Measurements from ENCODE around the gene ARSG. TPM values are rescaled to one million over a fixed set of nuclear protein-coding genes. Genes with fewer than 3 reads are reported as not detected.

Gene ARSG
- total and polyA plus RNA-seq, 2 of the 13 experiments (the other 11 are each of a cell fraction or from before 2014, with no cell fraction given), result 3.7 to 15.2 TPM

DNA sequence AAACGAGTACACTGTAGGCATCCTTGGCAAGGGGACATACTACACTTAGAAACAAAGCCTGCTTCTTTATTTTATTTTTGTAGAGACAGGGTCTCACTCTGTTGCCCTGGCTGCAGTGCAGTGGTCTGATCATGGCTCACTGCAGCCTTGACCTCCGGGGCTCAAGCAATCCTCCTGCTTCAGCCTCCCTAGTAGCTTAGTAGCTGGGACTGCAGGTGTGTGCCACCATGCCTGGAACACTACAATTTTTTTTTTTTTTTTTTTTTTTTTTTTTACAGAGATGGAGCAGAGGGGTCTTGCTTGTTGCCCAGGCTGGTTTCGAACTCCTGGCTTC, 87.8 kb downstream of the ARSG start:
- POLR2A ChIA-PET, result interaction anchor here (0.6 to 3.1 kb wide), 6 partner anchors 12 to 947 kb away, joined by 3 to 14 read pairs (median 5); partner anchors contain the start of gene AMZ2
- CTCF ChIA-PET (ENCODE audit: low intra/inter-chr PET ratio, low total read pairs), result no interaction called here
- Histone ChIP-seq H3K4me2 (ENCODE audit: low read depth, low read length) (peak overlapping the region; percentile 89), H3K9ac (ENCODE audit: insufficient read depth, low read depth, low read length) (peak overlapping the region; percentile 93), H3K27ac (ENCODE audit: extremely low read length, insufficient read depth, low read length) (peak overlapping the region; percentile 97), H3K4me1 (ENCODE audit: insufficient read depth, low read length) (peaks cover 82% of the 10 kb centered on the region), H4K20me1 (ENCODE audit: insufficient read depth, low read length) (no peaks in the 10 kb centered on the region), H3K4me3 (replicated peaks in 1 of 3; ENCODE audit: insufficient read depth in 1 of 3, low read depth in 2 of 3, low read length in 3 of 3) (peak overlapping the region in 1 of 3 experiments; percentile 72; a peak in 2 of 6 replicates), H3K27me3 (ENCODE audit: control insufficient read depth in 1 of 2, insufficient read depth in 2 of 2, low read length in 2 of 2) (no peaks in the 10 kb centered on the region), H3K9me3 (ENCODE audit: low read length) (no peaks in the 10 kb centered on the region), H2AFZ (ENCODE audit: low read length) (no peak overlapping the region), H3K79me2 (ENCODE audit: insufficient read depth, low read length) (peaks cover 8% of the 10 kb centered on the region), H3K36me3 (replicated peaks in 1 of 2; ENCODE audit: control insufficient read depth in 1 of 2, insufficient read depth in 2 of 2, low read length in 2 of 2) (no peaks in the 10 kb centered on the region)
- intact Hi-C loops (cut with micrococcal nuclease; ENCODE audit: unreplicated experiment), result loop anchor here (2.0 kb wide), 3 partner anchors 66 to 86 kb away; partner anchors contain the start of gene WIPI1
- ATAC-seq, result no peak
- TSS peak; percentile 53 for BruUV-seq (replicated peaks)
- DNase-seq (ENCODE audit: low spot score), result no peak
- 45% methylated on average over 3 of the region's 3 CpGs for WGBS (ENCODE audit: low lambda C conversion rate)
- in situ Hi-C loops (cut with HindIII; ENCODE audit: extremely low pct_ligation_motif_present, low pct_unique_long_range_greater_than_20kb), result loop anchor here (5.0 kb wide), 1 partner anchor 87 kb away; the partner anchor contains the start of genes ARSG and SLC16A6
- no peak for FAIRE-seq
- TF ChIP-seq RXRA (CRISPR knock-in tag; IDR thresholded peaks at IDR 0.05), result 0 out of 2 replicates have a peak, but pooled peaks have one; percentile 4
- TF ChIP-seq ADNP (CRISPR knock-in tag; IDR thresholded peaks at IDR 0.05), result peak; percentile 94
- TF ChIP-seq CBFB (CRISPR knock-in tag; IDR thresholded peaks at IDR 0.05), result no peak
- TF ChIP-seq SNAPC2 (CRISPR knock-in tag; IDR thresholded peaks at IDR 0.05), result peak; percentile 4; the same call in 1 of the 2 replicates
- no peak for TF ChIP-seq CBX1 (IDR thresholded peaks at IDR 0.05; ENCODE audit: low read depth)
- no peak for TF ChIP-seq SRY (CRISPR knock-in tag; IDR thresholded peaks at IDR 0.05)
- TF ChIP-seq KDM2A (CRISPR knock-in tag; IDR thresholded peaks at IDR 0.05; ENCODE audit: borderline replicate concordance, low read depth), result no peak
- no peak for TF ChIP-seq SP2 (CRISPR knock-in tag; IDR thresholded peaks at IDR 0.05)
- TF ChIP-seq PREB (CRISPR knock-in tag; IDR thresholded peaks at IDR 0.05), result peak; percentile 38; the same call in 1 of the 2 replicates
- no peak for TF ChIP-seq SALL2 (CRISPR knock-in tag; IDR thresholded peaks at IDR 0.05)
- TF ChIP-seq ZMYM3 (CRISPR knock-in tag; IDR thresholded peaks at IDR 0.05), result peak; percentile 81
- TF ChIP-seq FLYWCH1 (CRISPR knock-in tag; IDR thresholded peaks at IDR 0.05), result no peak
- no peak for TF ChIP-seq CAMTA2 (CRISPR knock-in tag; IDR thresholded peaks at IDR 0.05; ENCODE audit: borderline replicate concordance)
- no peak for TF ChIP-seq EED (CRISPR knock-in tag; IDR thresholded peaks at IDR 0.05)
- no peak for TF ChIP-seq FIP1L1 (IDR thresholded peaks at IDR 0.05; ENCODE audit: borderline replicate concordance, insufficient read depth, low read depth, low read length)
- peak; percentile 11 for TF ChIP-seq ZNF781 (CRISPR knock-in tag; IDR thresholded peaks at IDR 0.05; ENCODE audit: borderline replicate concordance, not compliant biosample characterization)
- TF ChIP-seq ZNF770 (CRISPR knock-in tag; IDR thresholded peaks at IDR 0.05), result peak; percentile 97
- no peak for TF ChIP-seq DPF2 (CRISPR knock-in tag; IDR thresholded peaks at IDR 0.05; ENCODE audit: borderline replicate concordance, low read depth)
- TF ChIP-seq, protein P1, sequence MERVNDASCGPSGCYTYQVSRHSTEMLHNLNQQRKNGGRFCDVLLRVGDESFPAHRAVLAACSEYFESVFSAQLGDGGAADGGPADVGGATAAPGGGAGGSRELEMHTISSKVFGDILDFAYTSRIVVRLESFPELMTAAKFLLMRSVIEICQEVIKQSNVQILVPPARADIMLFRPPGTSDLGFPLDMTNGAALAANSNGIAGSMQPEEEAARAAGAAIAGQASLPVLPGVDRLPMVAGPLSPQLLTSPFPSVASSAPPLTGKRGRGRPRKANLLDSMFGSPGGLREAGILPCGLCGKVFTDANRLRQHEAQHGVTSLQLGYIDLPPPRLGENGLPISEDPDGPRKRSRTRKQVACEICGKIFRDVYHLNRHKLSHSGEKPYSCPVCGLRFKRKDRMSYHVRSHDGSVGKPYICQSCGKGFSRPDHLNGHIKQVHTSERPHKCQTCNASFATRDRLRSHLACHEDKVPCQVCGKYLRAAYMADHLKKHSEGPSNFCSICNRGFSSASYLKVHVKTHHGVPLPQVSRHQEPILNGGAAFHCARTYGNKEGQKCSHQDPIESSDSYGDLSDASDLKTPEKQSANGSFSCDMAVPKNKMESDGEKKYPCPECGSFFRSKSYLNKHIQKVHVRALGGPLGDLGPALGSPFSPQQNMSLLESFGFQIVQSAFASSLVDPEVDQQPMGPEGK (CRISPR knock-in tag; IDR thresholded peaks at IDR 0.05), result no peak
- TF ChIP-seq, protein P2, sequence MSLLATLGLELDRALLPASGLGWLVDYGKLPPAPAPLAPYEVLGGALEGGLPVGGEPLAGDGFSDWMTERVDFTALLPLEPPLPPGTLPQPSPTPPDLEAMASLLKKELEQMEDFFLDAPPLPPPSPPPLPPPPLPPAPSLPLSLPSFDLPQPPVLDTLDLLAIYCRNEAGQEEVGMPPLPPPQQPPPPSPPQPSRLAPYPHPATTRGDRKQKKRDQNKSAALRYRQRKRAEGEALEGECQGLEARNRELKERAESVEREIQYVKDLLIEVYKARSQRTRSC (CRISPR knock-in tag; IDR thresholded peaks at IDR 0.05; ENCODE audit: low read depth), result no peak
- TF ChIP-seq JUND (CRISPR knock-in tag; IDR thresholded peaks at IDR 0.05), result no peak
